ENCODE measurements around the gene PSMD2.

Gene PSMD2

GRCh38 chr3:184351511-184352148 lies 52.6 kb downstream of the PSMD2 start:
- TF ChIP-seq CTCF (conservative IDR thresholded peaks at IDR 0.05), result no peak
- no peak overlapping the region for H3K27ac ChIP-seq

- no peak overlapping the region for H3K27ac ChIP-seq
- no peak for TF ChIP-seq CTCF (conservative IDR thresholded peaks at IDR 0.05)
Measured at GRCh38 chr3:184352149-184352785, 53.2 kb downstream of the PSMD2 start.

GRCh38 chr3:184352897-184353545 lies 54.0 kb downstream of the PSMD2 start:
- H3K27ac ChIP-seq, result no peak overlapping the region
- no peak for TF ChIP-seq CTCF (conservative IDR thresholded peaks at IDR 0.05)

- no peak for TF ChIP-seq CTCF (conservative IDR thresholded peaks at IDR 0.05)
- H3K27ac ChIP-seq, result no peak overlapping the region
Measured at GRCh38 chr3:184353546-184353941, 54.5 kb downstream of the PSMD2 start.

GRCh38 chr3:184354121-184354728 lies 55.2 kb downstream of the PSMD2 start:
- peak; percentile 87 for TF ChIP-seq CTCF (conservative IDR thresholded peaks at IDR 0.05)
- no peak overlapping the region for H3K27ac ChIP-seq

- no peak for TF ChIP-seq CTCF (conservative IDR thresholded peaks at IDR 0.05)
- H3K27ac ChIP-seq, result no peak overlapping the region
Measured at GRCh38 chr3:184354754-184355153, 55.7 kb downstream of the PSMD2 start.

Measured in VCaP (cell line).